GM12864 (cell line): ENCODE data around the gene KCNJ5.

Source experiments
- DNase-seq: peaks from one replicate; pipeline ENCODE4 v3.0.0-alpha.2; 2011; ENCODE audit warnings: low read depth
- H3K4me3 ChIP-seq: 2 replicates; pipeline ENCODE4 v1.5.1; 2011; ENCODE audit warnings: mild to moderate bottlenecking, low read depth, low read length, control low read depth
- TF ChIP-seq, protein P1 (sequence below): IDR thresholded peaks from 2 replicates; pipeline ENCODE4 v1.5.1; 2011; ENCODE audit warnings: low read depth, mild to moderate bottlenecking, moderate library complexity, low read length, control low read depth, inconsistent platforms; ENCODE audit errors: missing control alignments

KCNJ5 gene

DNA sequence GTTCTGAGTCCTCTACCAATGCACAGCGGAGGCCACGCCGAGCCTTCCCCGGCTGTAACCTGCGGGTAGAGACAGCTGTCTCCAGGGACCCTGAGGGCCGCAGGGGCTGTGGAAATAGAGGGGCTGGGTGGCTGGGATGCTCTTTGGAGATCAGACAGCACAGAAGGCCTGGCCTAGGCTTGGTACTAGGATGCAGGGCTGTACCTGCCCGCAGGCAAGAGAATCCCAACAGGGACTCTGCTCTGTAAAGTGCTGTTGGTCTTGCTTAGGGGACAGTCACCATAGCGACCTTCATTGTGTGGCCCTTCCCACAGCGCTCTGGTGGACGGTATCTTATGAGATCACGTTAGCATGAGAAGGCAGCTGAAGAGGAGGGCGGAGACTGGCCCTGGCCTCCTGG is 11.3 kb upstream of the KCNJ5 start:
- no peak for DNase-seq
- TF ChIP-seq, protein P1, sequence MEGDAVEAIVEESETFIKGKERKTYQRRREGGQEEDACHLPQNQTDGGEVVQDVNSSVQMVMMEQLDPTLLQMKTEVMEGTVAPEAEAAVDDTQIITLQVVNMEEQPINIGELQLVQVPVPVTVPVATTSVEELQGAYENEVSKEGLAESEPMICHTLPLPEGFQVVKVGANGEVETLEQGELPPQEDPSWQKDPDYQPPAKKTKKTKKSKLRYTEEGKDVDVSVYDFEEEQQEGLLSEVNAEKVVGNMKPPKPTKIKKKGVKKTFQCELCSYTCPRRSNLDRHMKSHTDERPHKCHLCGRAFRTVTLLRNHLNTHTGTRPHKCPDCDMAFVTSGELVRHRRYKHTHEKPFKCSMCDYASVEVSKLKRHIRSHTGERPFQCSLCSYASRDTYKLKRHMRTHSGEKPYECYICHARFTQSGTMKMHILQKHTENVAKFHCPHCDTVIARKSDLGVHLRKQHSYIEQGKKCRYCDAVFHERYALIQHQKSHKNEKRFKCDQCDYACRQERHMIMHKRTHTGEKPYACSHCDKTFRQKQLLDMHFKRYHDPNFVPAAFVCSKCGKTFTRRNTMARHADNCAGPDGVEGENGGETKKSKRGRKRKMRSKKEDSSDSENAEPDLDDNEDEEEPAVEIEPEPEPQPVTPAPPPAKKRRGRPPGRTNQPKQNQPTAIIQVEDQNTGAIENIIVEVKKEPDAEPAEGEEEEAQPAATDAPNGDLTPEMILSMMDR, result no peak
- no peak overlapping the region for H3K4me3 ChIP-seq

DNA sequence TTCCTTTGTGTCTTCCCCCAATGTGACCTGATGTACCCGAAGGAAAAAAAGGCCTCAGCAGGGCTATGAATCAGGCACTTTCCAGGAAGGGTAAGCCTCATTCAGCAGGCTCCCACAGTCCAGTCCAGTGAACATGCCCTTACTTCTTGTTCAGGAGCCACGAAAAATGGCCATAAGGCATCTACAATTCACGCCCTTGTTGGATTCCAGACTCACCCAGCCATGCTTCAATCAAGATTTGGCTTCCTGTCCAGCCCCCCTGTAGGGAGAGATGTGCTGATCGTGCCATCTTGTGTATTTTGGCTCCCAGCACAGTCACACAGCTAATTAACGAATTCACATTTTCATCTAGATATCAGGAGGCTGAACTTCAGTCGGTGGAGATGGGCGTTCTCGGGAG is 9.9 kb upstream of the KCNJ5 start:
- H3K4me3 ChIP-seq, result no peak overlapping the region
- no peak for DNase-seq
- TF ChIP-seq, protein P1, result no peak

DNA sequence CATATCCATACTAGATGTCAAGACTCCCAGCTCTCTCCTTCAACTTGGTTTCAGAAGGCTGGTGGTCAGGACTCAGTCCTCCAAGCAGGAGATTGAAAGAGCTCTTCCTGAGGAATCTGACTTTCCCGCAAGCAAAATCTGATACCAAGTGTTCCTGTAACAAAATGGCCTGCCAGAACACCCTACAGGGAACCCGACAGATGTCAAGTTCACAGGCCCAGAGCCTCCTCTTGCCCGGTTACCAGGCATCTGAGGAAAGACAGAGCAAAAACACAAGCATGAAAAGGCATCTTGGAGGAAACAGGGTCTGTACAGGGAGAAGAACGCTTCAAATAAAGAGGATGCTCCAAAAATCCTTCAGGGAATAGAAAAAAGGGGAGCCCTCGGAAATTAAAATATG is 8.7 kb upstream of the KCNJ5 start:
- H3K4me3 ChIP-seq, result no peak overlapping the region
- TF ChIP-seq, protein P1, result no peak
- DNase-seq, result no peak

DNA sequence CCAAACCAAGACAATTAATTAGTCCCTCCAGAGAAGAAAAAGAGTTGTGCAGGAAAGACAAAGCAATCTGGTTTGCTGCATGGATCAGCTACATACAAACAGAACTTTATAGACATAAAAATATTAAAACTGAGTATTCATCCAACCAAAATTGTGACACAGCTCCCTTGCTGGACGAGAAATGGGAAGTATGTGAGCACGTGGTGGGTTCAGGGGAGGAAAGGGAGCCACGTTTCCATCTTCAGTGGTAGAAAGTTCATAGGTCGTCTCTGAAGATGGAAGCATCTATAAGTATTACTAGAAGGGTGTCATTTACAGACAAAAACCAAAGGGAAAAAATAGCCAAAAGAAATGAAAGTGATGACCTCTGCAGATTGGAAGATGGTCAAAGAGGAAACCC is 7.1 kb upstream of the KCNJ5 start:
- no peak for DNase-seq
- TF ChIP-seq, protein P1, result no peak
- H3K4me3 ChIP-seq, result no peak overlapping the region

DNA sequence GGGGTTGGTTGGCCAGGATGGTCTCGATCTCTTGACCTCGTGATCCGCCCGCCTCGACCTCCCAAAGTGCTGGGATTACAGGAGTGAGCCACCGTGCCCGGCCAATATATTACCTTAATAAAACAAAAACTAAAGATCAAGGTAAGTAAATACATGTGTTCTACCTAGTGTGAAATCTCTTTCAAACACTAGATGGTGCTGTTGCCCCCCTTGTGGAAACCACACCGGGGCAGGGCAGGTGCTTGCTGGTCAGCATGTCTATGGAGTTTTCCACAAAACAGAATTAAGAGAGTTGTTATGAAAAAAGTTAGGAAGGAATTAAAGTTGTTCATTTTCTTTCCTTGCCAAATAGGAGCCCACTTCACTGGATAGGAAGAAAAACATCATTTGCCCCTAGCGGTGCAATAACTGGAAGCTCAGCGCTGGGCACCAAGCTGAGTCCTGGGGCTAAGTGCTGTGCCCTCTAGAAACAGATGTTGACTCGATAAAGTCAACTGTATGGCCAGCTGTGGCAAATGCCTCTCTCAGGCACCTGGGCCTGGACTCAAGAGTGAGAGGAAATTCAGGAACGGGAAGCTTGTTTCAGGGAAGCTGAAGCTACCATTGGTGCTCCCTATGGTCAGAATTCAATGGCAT is 6.3 kb upstream of the KCNJ5 start:
- H3K4me3 ChIP-seq, result no peak overlapping the region
- DNase-seq, result peak; percentile 31
- TF ChIP-seq, protein P1, result peak; percentile 56

DNA sequence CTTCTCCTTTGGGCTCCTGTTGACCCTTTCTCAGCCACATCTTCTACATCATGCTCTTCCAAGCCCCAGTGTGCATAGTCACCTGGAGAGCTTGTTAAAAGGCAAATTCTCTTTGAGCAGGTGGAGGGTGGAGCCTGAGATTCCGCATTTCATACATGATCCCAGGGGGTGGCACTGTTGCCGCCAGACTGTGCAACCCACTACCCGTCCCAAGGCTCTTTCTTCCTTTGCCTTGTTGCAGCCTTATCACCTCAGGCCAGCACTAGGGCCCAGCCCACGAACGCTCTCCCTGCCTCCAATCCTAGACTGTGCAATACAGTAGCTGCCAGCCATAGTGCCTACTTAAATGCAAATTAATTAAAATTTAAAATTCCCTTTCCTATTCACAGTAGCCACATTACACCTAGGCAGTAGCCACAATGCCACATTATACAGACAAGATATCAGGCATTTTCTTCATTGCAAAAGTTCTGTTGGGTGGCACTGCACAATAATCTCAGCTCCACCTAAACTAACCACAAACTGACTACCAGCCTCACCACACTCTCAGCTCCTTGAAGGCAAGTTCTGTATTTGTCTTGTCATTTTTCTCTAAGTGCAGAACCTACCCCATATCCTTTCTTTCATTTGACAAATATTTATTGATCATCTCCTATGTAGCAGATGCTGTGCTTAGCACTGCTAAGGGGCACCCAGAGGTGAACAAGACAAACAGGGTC is 4.6 kb upstream of the KCNJ5 start:
- TF ChIP-seq, protein P1, result no peak
- H3K4me3 ChIP-seq, result no peak overlapping the region
- DNase-seq, result no peak
